ENCODE measurements around the gene RAD51B.

RAD51B gene

GRCh38 chr14:67886191-67886590, 66.6 kb downstream of the RAD51B start:
- peaks cover 10% of the 10 kb centered on the region for H3K36me3 ChIP-seq (ENCODE audit: low read depth)
- no peak overlapping the region for H3K27ac ChIP-seq (ENCODE audit: poor library complexity, severe bottlenecking)
- H3K27me3 ChIP-seq (ENCODE audit: insufficient read depth, poor library complexity, severe bottlenecking): no peaks in the 10 kb centered on the region
- no peak for ATAC-seq (ENCODE audit: low read depth)
- H3K4me3 ChIP-seq (ENCODE audit: severe bottlenecking): no peak overlapping the region
- no peaks in the 10 kb centered on the region for H3K9me3 ChIP-seq (ENCODE audit: severe bottlenecking)
- TF ChIP-seq CTCF (IDR thresholded peaks at IDR 0.05; ENCODE audit: poor library complexity, severe bottlenecking): no peak
- DNase-seq (ENCODE audit: low spot score): no peak
- H3K4me1 ChIP-seq (ENCODE audit: insufficient read depth, poor library complexity, severe bottlenecking): no peaks in the 10 kb centered on the region

GRCh38 chr14:67887478-67887877, 67.9 kb downstream of the RAD51B start:
- ATAC-seq (ENCODE audit: low read depth) (no peak), DNase-seq (ENCODE audit: low spot score) (no peak)
- Histone ChIP-seq H3K4me1 (ENCODE audit: insufficient read depth, poor library complexity, severe bottlenecking) (no peaks in the 10 kb centered on the region), H3K36me3 (ENCODE audit: low read depth) (peaks cover 10% of the 10 kb centered on the region), H3K27me3 (ENCODE audit: insufficient read depth, poor library complexity, severe bottlenecking) (no peaks in the 10 kb centered on the region), H3K4me3 (ENCODE audit: severe bottlenecking) (no peak overlapping the region), H3K27ac (ENCODE audit: poor library complexity, severe bottlenecking) (no peak overlapping the region), H3K9me3 (ENCODE audit: severe bottlenecking) (no peaks in the 10 kb centered on the region)
- TF ChIP-seq CTCF (IDR thresholded peaks at IDR 0.05; ENCODE audit: poor library complexity, severe bottlenecking): no peak

- no peak for ATAC-seq (ENCODE audit: low read depth)
- TF ChIP-seq CTCF (IDR thresholded peaks at IDR 0.05; ENCODE audit: poor library complexity, severe bottlenecking): no peak
- no peak overlapping the region for H3K27ac ChIP-seq (ENCODE audit: poor library complexity, severe bottlenecking)
- peaks cover 10% of the 10 kb centered on the region for H3K36me3 ChIP-seq (ENCODE audit: low read depth)
- no peak for DNase-seq (ENCODE audit: low spot score)
- H3K27me3 ChIP-seq (ENCODE audit: insufficient read depth, poor library complexity, severe bottlenecking): no peaks in the 10 kb centered on the region
- no peaks in the 10 kb centered on the region for H3K4me1 ChIP-seq (ENCODE audit: insufficient read depth, poor library complexity, severe bottlenecking)
- no peak overlapping the region for H3K4me3 ChIP-seq (ENCODE audit: severe bottlenecking)
- H3K9me3 ChIP-seq (ENCODE audit: severe bottlenecking): no peaks in the 10 kb centered on the region
Observed at GRCh38 chr14:67889455-67889854, 69.9 kb downstream of the RAD51B start.

GRCh38 chr14:67892466-67893100, 73.0 kb downstream of the RAD51B start:
- Histone ChIP-seq H3K9me3 (ENCODE audit: severe bottlenecking) (no peaks in the 10 kb centered on the region), H3K27me3 (ENCODE audit: insufficient read depth, poor library complexity, severe bottlenecking) (no peaks in the 10 kb centered on the region), H3K4me1 (ENCODE audit: insufficient read depth, poor library complexity, severe bottlenecking) (no peaks in the 10 kb centered on the region), H3K27ac (ENCODE audit: poor library complexity, severe bottlenecking) (no peak overlapping the region), H3K36me3 (ENCODE audit: low read depth) (peaks cover 3% of the 10 kb centered on the region), H3K4me3 (ENCODE audit: severe bottlenecking) (no peak overlapping the region)
- ATAC-seq (ENCODE audit: low read depth): no peak
- no peak for DNase-seq (ENCODE audit: low spot score)
- no peak for TF ChIP-seq CTCF (IDR thresholded peaks at IDR 0.05; ENCODE audit: poor library complexity, severe bottlenecking)

GRCh38 chr14:67900231-67900630, 80.7 kb downstream of the RAD51B start:
- H3K9me3 ChIP-seq (ENCODE audit: severe bottlenecking): peaks cover 3% of the 10 kb centered on the region
- no peak overlapping the region for H3K4me3 ChIP-seq (ENCODE audit: severe bottlenecking)
- no peaks in the 10 kb centered on the region for H3K4me1 ChIP-seq (ENCODE audit: insufficient read depth, poor library complexity, severe bottlenecking)
- DNase-seq (ENCODE audit: low spot score): no peak
- no peak for TF ChIP-seq CTCF (IDR thresholded peaks at IDR 0.05; ENCODE audit: poor library complexity, severe bottlenecking)
- no peaks in the 10 kb centered on the region for H3K36me3 ChIP-seq (ENCODE audit: low read depth)
- ATAC-seq (ENCODE audit: low read depth): no peak
- H3K27me3 ChIP-seq (ENCODE audit: insufficient read depth, poor library complexity, severe bottlenecking): no peaks in the 10 kb centered on the region
- H3K27ac ChIP-seq (ENCODE audit: poor library complexity, severe bottlenecking): no peak overlapping the region

Data from RWPE2 (cell line).